Chondrocyte (in vitro differentiated cells): ENCODE data around the gene GEMIN8. TPM values are rescaled to one million over a fixed set of nuclear protein-coding genes. Genes with fewer than 3 reads are reported as not detected.

Source experiments
- DNase-seq: peaks from one replicate; pipeline ENCODE4 v3.0.0; 2021; ENCODE audit warnings: mixed read lengths, low spot score
- H3K27ac Mint-ChIP-seq: one replicate; pipeline ENCODE4 v1.8.0; 2021; ENCODE audit warnings: mild to moderate bottlenecking, moderate library complexity, mixed read lengths; ENCODE audit not compliant: unreplicated experiment
- H3K27me3 Mint-ChIP-seq: 2 replicates; pipeline ENCODE4 v1.8.0; 2021; ENCODE audit warnings: low read depth, mixed read lengths
- H3K36me3 Mint-ChIP-seq: 2 replicates; pipeline ENCODE4 v1.8.0; 2021; ENCODE audit warnings: low read depth, mixed read lengths
- H3K4me1 Mint-ChIP-seq: 2 replicates; pipeline ENCODE4 v1.8.0; 2021; ENCODE audit warnings: low read depth, mild to moderate bottlenecking, mixed read lengths
- H3K4me3 Mint-ChIP-seq: one replicate; pipeline ENCODE4 v1.8.0; 2021; ENCODE audit warnings: mild to moderate bottlenecking, moderate library complexity, mixed read lengths; ENCODE audit not compliant: unreplicated experiment
- H3K9me3 Mint-ChIP-seq: 2 replicates; pipeline ENCODE4 v1.8.0; 2021; ENCODE audit warnings: low read depth, mixed read lengths
- total RNA-seq: library from RNA; stranded (reverse); gene quantifications from 3 replicates; pipeline ENCODE4 v1.2.1, GENCODE V29; 2021
- TF ChIP-seq, protein P1 (sequence below): fragments of 200-600 bp; sonication (generic); IDR thresholded peaks from 2 replicates; pipeline ENCODE4 v1.5.0; 2021; ENCODE audit warnings: antibody characterized with exemption, mild to moderate bottlenecking, moderate library complexity

GEMIN8 gene
- total RNA-seq, 1 donor from 2014 or later = 12.7 TPM

DNA sequence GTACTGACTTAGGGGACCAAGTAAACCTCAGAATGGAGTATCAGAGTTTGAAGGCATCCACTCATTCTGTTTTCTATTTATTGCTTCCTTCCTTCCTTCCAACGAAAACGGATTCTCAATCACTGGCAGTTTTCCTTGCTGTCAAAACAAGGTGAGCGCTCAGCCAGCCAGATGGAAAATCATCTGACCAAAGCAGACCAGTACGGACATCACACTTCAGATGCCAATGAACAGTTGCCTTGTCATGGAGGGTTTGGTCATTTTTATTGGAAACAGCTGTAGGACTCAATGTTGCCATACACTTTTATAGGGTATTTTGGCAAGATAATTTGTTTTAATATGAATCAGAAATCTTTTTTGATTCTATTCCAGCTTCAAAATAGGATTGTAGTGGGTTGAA, 16.6 kb downstream of the GEMIN8 start:
- H3K36me3 Mint-ChIP-seq = peaks cover 5% of the 10 kb centered on the region
- H3K4me1 Mint-ChIP-seq = peaks cover 27% of the 10 kb centered on the region
- TF ChIP-seq, protein P1, sequence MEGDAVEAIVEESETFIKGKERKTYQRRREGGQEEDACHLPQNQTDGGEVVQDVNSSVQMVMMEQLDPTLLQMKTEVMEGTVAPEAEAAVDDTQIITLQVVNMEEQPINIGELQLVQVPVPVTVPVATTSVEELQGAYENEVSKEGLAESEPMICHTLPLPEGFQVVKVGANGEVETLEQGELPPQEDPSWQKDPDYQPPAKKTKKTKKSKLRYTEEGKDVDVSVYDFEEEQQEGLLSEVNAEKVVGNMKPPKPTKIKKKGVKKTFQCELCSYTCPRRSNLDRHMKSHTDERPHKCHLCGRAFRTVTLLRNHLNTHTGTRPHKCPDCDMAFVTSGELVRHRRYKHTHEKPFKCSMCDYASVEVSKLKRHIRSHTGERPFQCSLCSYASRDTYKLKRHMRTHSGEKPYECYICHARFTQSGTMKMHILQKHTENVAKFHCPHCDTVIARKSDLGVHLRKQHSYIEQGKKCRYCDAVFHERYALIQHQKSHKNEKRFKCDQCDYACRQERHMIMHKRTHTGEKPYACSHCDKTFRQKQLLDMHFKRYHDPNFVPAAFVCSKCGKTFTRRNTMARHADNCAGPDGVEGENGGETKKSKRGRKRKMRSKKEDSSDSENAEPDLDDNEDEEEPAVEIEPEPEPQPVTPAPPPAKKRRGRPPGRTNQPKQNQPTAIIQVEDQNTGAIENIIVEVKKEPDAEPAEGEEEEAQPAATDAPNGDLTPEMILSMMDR = no peak
- H3K4me3 Mint-ChIP-seq = no peak overlapping the region
- DNase-seq = no peak
- H3K27ac Mint-ChIP-seq = no peak overlapping the region
- H3K9me3 Mint-ChIP-seq = peaks cover 14% of the 10 kb centered on the region
- no peaks in the 10 kb centered on the region for H3K27me3 Mint-ChIP-seq

DNA sequence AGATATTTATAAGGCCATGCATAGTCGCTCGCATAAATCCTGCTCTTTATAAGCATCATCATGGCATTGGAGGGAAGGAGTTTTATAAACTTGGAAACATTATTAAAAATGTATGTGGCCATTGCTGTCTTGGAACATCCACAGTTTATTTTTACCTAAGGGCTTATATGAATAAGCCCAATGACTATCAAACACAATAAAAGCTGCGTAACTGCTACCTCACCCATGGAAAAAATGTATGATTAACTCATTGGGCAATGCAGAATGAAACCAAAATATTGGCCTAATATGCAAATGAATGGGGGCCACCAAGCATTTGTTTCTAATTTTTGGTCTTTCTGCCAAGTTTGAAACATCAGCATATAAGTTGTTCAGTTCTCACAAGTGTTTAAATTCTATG, 19.1 kb downstream of the GEMIN8 start:
- H3K4me3 Mint-ChIP-seq = no peak overlapping the region
- no peaks in the 10 kb centered on the region for H3K27me3 Mint-ChIP-seq
- peaks cover 18% of the 10 kb centered on the region for H3K4me1 Mint-ChIP-seq
- peaks cover 12% of the 10 kb centered on the region for H3K36me3 Mint-ChIP-seq
- H3K27ac Mint-ChIP-seq = no peak overlapping the region
- H3K9me3 Mint-ChIP-seq = peaks cover 14% of the 10 kb centered on the region
- TF ChIP-seq, protein P1 = no peak
- DNase-seq = no peak

DNA sequence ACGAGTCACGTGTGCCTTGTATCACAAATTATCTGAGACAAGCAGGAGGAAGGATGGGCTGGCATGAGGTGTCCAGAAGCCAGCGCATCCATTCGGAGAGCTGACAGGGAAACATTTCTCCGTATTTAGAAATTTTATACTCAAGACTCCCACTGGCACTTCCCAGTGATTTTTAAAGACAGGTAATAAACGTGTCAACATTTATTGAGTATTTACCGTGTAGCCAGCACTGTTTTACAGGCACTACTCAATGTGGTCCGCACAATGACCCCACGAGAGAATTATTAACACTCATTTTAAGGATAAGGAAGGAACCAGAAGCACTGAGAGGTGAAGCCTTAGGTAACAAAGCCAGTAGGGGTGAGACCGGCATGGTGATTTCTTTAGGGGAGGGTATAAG, 23.2 kb downstream of the GEMIN8 start:
- Mint-ChIP-seq H3K27ac (no peak overlapping the region), H3K4me1 (no peaks in the 10 kb centered on the region)

DNA sequence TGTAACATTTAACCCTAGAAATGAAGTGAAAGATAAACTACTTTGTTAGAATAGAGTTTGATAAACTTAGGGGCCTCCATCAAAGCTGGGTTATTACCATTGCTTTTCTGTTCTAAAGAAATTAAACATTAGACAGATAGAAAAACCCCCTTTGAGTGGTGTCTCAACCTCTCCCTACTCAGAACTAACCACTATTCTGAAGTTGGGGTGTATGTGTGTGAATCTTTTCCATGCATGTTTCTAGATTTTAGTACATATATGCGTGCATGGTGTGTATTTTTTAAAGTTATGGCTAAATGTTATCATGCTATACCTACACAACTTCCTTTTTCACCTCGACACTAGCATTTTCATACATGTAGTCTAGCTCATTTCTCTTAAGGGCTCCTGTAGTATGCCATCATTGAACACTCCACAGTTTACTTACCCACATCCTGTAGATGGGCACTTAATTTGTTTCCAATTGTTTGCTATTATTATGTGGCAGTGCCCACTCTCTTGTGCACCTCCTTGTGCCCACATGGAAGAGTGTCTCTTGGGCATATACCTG, 25.7 kb downstream of the GEMIN8 start:
- TF ChIP-seq, protein P1 = no peak
- H3K27me3 Mint-ChIP-seq = no peaks in the 10 kb centered on the region

More for the DNA sequence above, 23.2 kb downstream of the GEMIN8 start:
- Mint-ChIP-seq H3K4me3 (no peak overlapping the region), H3K36me3 (peaks cover 9% of the 10 kb centered on the region), H3K9me3 (peaks cover 6% of the 10 kb centered on the region), H3K27me3 (no peaks in the 10 kb centered on the region)
- no peak for DNase-seq
- TF ChIP-seq, protein P1 = no peak

DNA sequence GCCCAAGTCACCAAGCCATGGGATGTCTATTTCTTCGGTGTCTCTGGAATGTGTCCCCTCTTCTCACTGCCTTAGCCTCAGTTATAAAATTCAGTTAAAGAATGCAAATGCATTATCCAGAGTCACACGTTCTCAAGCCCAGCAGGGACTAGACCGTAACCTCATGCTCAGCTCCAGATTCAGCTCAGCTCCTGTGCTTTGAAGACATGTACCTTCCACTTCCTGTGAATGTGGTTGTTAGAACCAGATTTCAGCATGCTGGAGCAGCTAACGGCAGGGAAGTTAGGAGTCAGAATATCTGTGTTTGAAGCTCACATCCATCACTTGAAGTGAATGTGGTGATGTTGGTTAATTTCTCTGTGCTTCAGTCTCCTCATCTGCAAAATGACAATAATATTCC, 26.7 kb downstream of the GEMIN8 start:
- Mint-ChIP-seq H3K4me3 (no peak overlapping the region), H3K27ac (no peak overlapping the region), H3K4me1 (no peaks in the 10 kb centered on the region), H3K27me3 (no peaks in the 10 kb centered on the region), H3K9me3 (peaks cover 11% of the 10 kb centered on the region), H3K36me3 (peaks cover 6% of the 10 kb centered on the region)
- TF ChIP-seq, protein P1 = no peak
- no peak for DNase-seq

More for the DNA sequence above, 25.7 kb downstream of the GEMIN8 start:
- Mint-ChIP-seq H3K4me1 (no peaks in the 10 kb centered on the region), H3K27ac (no peak overlapping the region), H3K4me3 (no peak overlapping the region), H3K36me3 (peaks cover 9% of the 10 kb centered on the region), H3K9me3 (peaks cover 11% of the 10 kb centered on the region)
- DNase-seq = no peak
